OCI-LY1 (cell line): ENCODE data around the gene SRP19.
"Not testable (repeated sequence)": the region's sequence is repeated elsewhere in the genome, so short reads cannot be mapped to it uniquely, and the experiment has no call there.

Experiments used
- H2AFZ ChIP-seq: fragments of 200-600 bp; sonication (generic), shearing (Covaris generic); 2 replicates; pipeline ENCODE4 v1.6.0; 2014; ENCODE audit warnings: antibody characterized with exemption, mild to moderate bottlenecking, low read length
- H3F3A ChIP-seq: fragments of 200-600 bp; sonication (generic), shearing (Covaris generic); 2 replicates; pipeline ENCODE4 v1.6.0; 2014; ENCODE audit warnings: mild to moderate bottlenecking, antibody characterized with exemption, low read length, moderate library complexity; ENCODE audit not compliant: insufficient read depth
- H3K27ac ChIP-seq: fragments of 200-600 bp; sonication (generic); 2 replicates; pipeline ENCODE4 v1.5.1; 2014; ENCODE audit warnings: low read length, mixed run types, mild to moderate bottlenecking, low read depth; ENCODE audit not compliant: poor library complexity, severe bottlenecking
- H3K27me3 ChIP-seq: fragments of 200-600 bp; sonication (generic); 2 replicates; pipeline ENCODE4 v1.6.0; 2014; ENCODE audit warnings: antibody characterized with exemption, mild to moderate bottlenecking, low read length, moderate library complexity; ENCODE audit not compliant: insufficient read depth
- H3K36me3 ChIP-seq: fragments of 200-600 bp; sonication (generic); 2 replicates; pipeline ENCODE4 v1.6.1; 2014; ENCODE audit warnings: mild to moderate bottlenecking, antibody characterized with exemption, low read length, moderate library complexity, mixed read lengths; ENCODE audit not compliant: insufficient read depth
- H3K4me1 ChIP-seq: fragments of 200-600 bp; sonication (generic); 2 replicates; pipeline ENCODE4 v1.5.1; 2014; ENCODE audit warnings: mild to moderate bottlenecking, low read length, moderate library complexity; ENCODE audit not compliant: insufficient read depth, severe bottlenecking
- H3K4me2 ChIP-seq: fragments of 200-600 bp; sonication (generic), shearing (Covaris generic); 2 replicates; pipeline ENCODE4 v1.6.1; 2014; ENCODE audit warnings: low read length
- H3K4me3 ChIP-seq: fragments of 200-600 bp; sonication (generic); 2 replicates; pipeline ENCODE4 v1.5.1; 2014; ENCODE audit warnings: low read length, low read depth, mild to moderate bottlenecking, mixed read lengths; ENCODE audit not compliant: poor library complexity, severe bottlenecking
- H3K79me2 ChIP-seq: fragments of 200-600 bp; shearing (Covaris generic); 2 replicates; pipeline ENCODE4 v1.6.1; 2016; ENCODE audit warnings: mixed run types, low read length, mixed read lengths; ENCODE audit not compliant: insufficient read depth
- H3K9ac ChIP-seq: fragments of 200-600 bp; sonication (generic), shearing (Covaris generic); 2 replicates; pipeline ENCODE4 v1.6.1; 2014; ENCODE audit warnings: mild to moderate bottlenecking, low read length, mixed read lengths
- H3K9me2 ChIP-seq: fragments of 200-600 bp; sonication (generic), shearing (Covaris generic); 2 replicates; pipeline ENCODE4 v1.6.1; 2014; ENCODE audit warnings: low read depth, mild to moderate bottlenecking, low read length, mixed read lengths
- H3K9me3 ChIP-seq: fragments of 200-600 bp; shearing (Covaris generic); 2 replicates; pipeline ENCODE4 v1.6.1; 2014; ENCODE audit warnings: low read length, mixed read lengths
- H4K20me1 ChIP-seq: fragments of 200-600 bp; sonication (generic), shearing (Covaris generic); 2 replicates; pipeline ENCODE4 v1.6.0; 2016; ENCODE audit warnings: mild to moderate bottlenecking, low read length; ENCODE audit not compliant: insufficient read depth
- CTCF ChIP-seq: fragments of 200-600 bp; sonication (generic), shearing (Covaris generic); IDR thresholded peaks from 2 replicates; pipeline ENCODE4 v1.5.1; 2017; ENCODE audit warnings: mild to moderate bottlenecking, antibody characterized with exemption, low read length, moderate library complexity, mixed read lengths
- EZH2 ChIP-seq: fragments of 200-600 bp; sonication (generic), shearing (Covaris generic); IDR thresholded peaks from 2 replicates; pipeline ENCODE4 v1.8.0; 2017; ENCODE audit warnings: borderline replicate concordance, mixed run types, mild to moderate bottlenecking, antibody characterized with exemption, low read length, moderate library complexity, mixed read lengths

SRP19 gene

GRCh38 chr5:112886975-112887374, 25.9 kb downstream of the SRP19 start:
- Histone ChIP-seq H3K9me2 (no peaks in the 10 kb centered on the region), H3K4me1 (no peaks in the 10 kb centered on the region), H3K9me3 (no peaks in the 10 kb centered on the region), H3K27me3 (no peaks in the 10 kb centered on the region), H3K4me2 (no peak overlapping the region), H2AFZ (no peak overlapping the region), H3K9ac (no peak overlapping the region), H3K4me3 (no peak overlapping the region), H3K79me2 (no peaks in the 10 kb centered on the region), H3F3A (no peaks in the 10 kb centered on the region), H4K20me1 (no peaks in the 10 kb centered on the region), H3K36me3 (peaks cover 68% of the 10 kb centered on the region), H3K27ac (no peak overlapping the region)
- no peak for TF ChIP-seq CTCF
- TF ChIP-seq EZH2: no peak

DNA sequence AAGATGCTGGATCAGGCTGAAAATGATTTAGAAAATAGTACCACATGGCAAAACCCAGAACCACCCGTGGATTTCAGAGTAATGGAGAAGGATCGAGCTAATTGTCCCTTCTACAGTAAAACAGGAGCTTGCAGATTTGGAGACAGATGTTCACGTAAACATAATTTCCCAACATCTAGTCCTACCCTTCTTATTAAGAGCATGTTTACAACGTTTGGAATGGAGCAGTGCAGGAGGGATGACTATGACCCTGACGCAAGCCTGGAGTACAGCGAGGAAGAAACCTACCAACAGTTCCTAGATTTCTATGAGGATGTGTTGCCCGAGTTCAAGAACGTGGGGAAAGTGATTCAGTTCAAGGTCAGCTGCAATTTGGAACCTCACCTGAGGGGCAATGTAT, 31.0 kb downstream of the SRP19 start:
- not testable (repeated sequence) for H3K9ac ChIP-seq, H3K4me1 ChIP-seq, H4K20me1 ChIP-seq, H3F3A ChIP-seq, H3K4me3 ChIP-seq, H3K4me2 ChIP-seq, H3K79me2 ChIP-seq, H3K27me3 ChIP-seq, H3K27ac ChIP-seq, H2AFZ ChIP-seq, H3K9me3 ChIP-seq, H3K9me2 ChIP-seq
- peaks cover 53% of the 10 kb centered on the region for H3K36me3 ChIP-seq

DNA sequence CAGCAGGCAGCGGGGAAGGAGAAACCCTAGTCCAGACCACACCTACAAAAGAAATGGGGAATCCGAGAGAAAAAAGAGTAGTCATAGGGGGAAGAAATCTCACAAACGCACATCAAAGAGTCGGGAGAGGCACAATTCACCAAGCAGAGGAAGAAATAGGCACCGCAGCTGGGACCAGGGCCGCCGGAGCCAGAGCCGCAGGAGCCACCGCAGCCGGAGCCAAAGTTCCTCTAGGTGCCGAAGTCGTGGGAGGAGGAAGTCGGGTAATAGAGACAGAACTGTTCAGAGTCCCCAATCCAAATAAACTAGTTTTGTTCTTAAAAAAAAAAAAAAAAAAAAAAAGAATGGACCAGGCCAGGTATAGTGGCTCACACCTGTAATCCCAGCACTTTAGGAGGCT, 31.7 kb downstream of the SRP19 start:
- no peak for TF ChIP-seq EZH2
- no peak for TF ChIP-seq CTCF
- H4K20me1 ChIP-seq: no peaks in the 10 kb centered on the region
- no peak overlapping the region for H3K27ac ChIP-seq
- H3K9me2 ChIP-seq: no peaks in the 10 kb centered on the region
- no peak overlapping the region for H2AFZ ChIP-seq
- H3K4me2 ChIP-seq: no peak overlapping the region
- H3K4me3 ChIP-seq: no peak overlapping the region
- H3K27me3 ChIP-seq: no peaks in the 10 kb centered on the region
- no peak overlapping the region for H3K9ac ChIP-seq
- H3K9me3 ChIP-seq: no peaks in the 10 kb centered on the region
- no peaks in the 10 kb centered on the region for H3K4me1 ChIP-seq
- H3K79me2 ChIP-seq: no peaks in the 10 kb centered on the region
- H3F3A ChIP-seq: no peaks in the 10 kb centered on the region
- peaks cover 52% of the 10 kb centered on the region for H3K36me3 ChIP-seq

DNA sequence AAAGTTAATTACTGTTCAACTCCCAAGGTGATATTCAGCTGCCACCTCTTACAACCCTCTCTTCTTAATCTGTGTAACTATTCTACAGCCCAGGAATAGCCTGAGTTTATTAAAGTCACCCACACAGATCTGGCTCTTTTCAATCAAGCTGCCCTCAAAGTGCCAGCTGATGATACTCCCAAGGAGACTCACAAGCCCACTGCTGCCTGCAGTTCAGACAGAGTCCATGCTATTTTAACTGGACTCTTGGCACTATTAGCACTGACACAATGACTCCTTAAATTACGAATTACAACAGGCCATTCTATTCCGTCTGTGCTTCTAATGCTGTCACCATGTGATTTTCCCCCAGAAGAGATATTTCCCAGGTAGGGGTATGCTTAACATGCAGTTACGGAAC, 34.6 kb downstream of the SRP19 start:
- no peak overlapping the region for H3K27ac ChIP-seq
- H3K79me2 ChIP-seq: no peaks in the 10 kb centered on the region
- H3K4me2 ChIP-seq: no peak overlapping the region
- TF ChIP-seq CTCF (no peak), EZH2 (no peak)
- H3K36me3 ChIP-seq: peaks cover 61% of the 10 kb centered on the region
- H3K4me1 ChIP-seq: no peaks in the 10 kb centered on the region
- no peaks in the 10 kb centered on the region for H4K20me1 ChIP-seq
- no peaks in the 10 kb centered on the region for H3K9me2 ChIP-seq
- no peaks in the 10 kb centered on the region for H3K27me3 ChIP-seq
- no peak overlapping the region for H3K9ac ChIP-seq
- no peak overlapping the region for H2AFZ ChIP-seq
- no peaks in the 10 kb centered on the region for H3K9me3 ChIP-seq
- H3F3A ChIP-seq: no peaks in the 10 kb centered on the region
- no peak overlapping the region for H3K4me3 ChIP-seq
